SK-N-SH (cell line): ENCODE measurements around the gene TNFAIP8L1. TPM values are rescaled to one million over a fixed set of nuclear protein-coding genes. Genes with fewer than 3 reads are reported as not detected.

Experiments
- CTCF ChIA-PET: fragments of 300-600, 350-600 bp; formaldehyde crosslinking; extraction: SDS; loops from one replicate; lab custom pipeline; 2021; lab: Yijun Ruan, JAX
- POLR2A ChIA-PET: fragments of 350-600 bp; sonication (Branson Sonifier 250); formaldehyde crosslinking; extraction: SDS; loops from one replicate; lab custom pipeline; 2020; ENCODE audit warnings: antibody characterized with exemption, inconsistent platforms; lab: Yijun Ruan, JAX
- DNase-seq: peaks from one replicate; pipeline ENCODE4 v3.0.0; 2012
- H2AFZ ChIP-seq: fragments of 200-600 bp; sonication (generic); 2 replicates; pipeline ENCODE4 v1.8.1; 2016; ENCODE audit warnings: antibody characterized with exemption, mild to moderate bottlenecking, low read depth
- H3F3A ChIP-seq: fragments of 200-600 bp; sonication (generic); replicated peaks from 2 replicates; pipeline ENCODE3; 2016; ENCODE audit warnings: antibody characterized with exemption, mild to moderate bottlenecking; ENCODE audit not compliant: insufficient read depth
- H3K27ac ChIP-seq, 2 experiments: fragments of 200-500 bp in 1 of 2; fragments of 200-600 bp in 1 of 2; sonication (Bioruptor generic) in 1 of 2; sonication (generic), shearing (Covaris generic) in 1 of 2; 2 replicates each; pipeline versions ENCODE4 v1.5.1 to v1.6.1; 2014 to 2016; ENCODE audit warnings: low read depth in 2 of 2, inconsistent platforms in 1 of 2, low read length in 1 of 2, mild to moderate bottlenecking in 1 of 2, mixed read lengths in 1 of 2
- H3K27me3 ChIP-seq: fragments of 200-600 bp; sonication (generic), shearing (Covaris generic); 2 replicates; pipeline ENCODE4 v1.6.1; 2016; ENCODE audit warnings: mixed run types; ENCODE audit not compliant: insufficient read depth
- H3K36me3 ChIP-seq, 2 experiments: fragments of 200-500 bp in 1 of 2; fragments of 200-600 bp in 1 of 2; sonication (Bioruptor generic) in 1 of 2; sonication (generic) in 1 of 2; replicated peaks in 1 of 2; 2 replicates each; pipeline versions ENCODE3 to v1.5.1; 2014 to 2016; ENCODE audit warnings: low read length in 1 of 2, mild to moderate bottlenecking in 1 of 2; ENCODE audit not compliant: insufficient read depth in 2 of 2, control insufficient read depth in 1 of 2
- H3K4me1 ChIP-seq, 2 experiments: fragments of 200-500 bp in 1 of 2; fragments of 200-600 bp in 1 of 2; sonication (Bioruptor generic) in 1 of 2; sonication (generic), shearing (Covaris generic) in 1 of 2; 2 replicates each; pipeline versions ENCODE4 v1.5.1 to v1.6.1; 2014 to 2016; ENCODE audit warnings: low read depth in 1 of 2, low read length in 1 of 2, mixed run types in 1 of 2; ENCODE audit not compliant: insufficient read depth in 2 of 2, control insufficient read depth in 1 of 2
- H3K4me2 ChIP-seq: fragments of 200-600 bp; sonication (generic), shearing (Covaris generic); 2 replicates; pipeline ENCODE4 v1.6.1; 2017; ENCODE audit warnings: mixed run types
- H3K4me3 ChIP-seq, 2 experiments: fragments of 200-500 bp in 1 of 2; fragments of 200-600 bp in 1 of 2; sonication (Bioruptor generic) in 1 of 2; sonication (generic), shearing (Covaris generic) in 1 of 2; 2 replicates each; pipeline versions ENCODE4 v1.5.1 to v1.8.1; 2014 to 2016; ENCODE audit warnings: low read depth in 2 of 2, inconsistent platforms in 1 of 2, low read length in 1 of 2, mild to moderate bottlenecking in 1 of 2, mixed read lengths in 1 of 2, moderate library complexity in 1 of 2
- H3K79me2 ChIP-seq: fragments of 200-600 bp; sonication (generic); 2 replicates; pipeline ENCODE4 v1.8.1; 2017; ENCODE audit warnings: mild to moderate bottlenecking; ENCODE audit not compliant: insufficient read depth
- H3K9ac ChIP-seq: fragments of 200-600 bp; sonication (generic); 2 replicates; pipeline ENCODE4 v1.6.1; 2017; ENCODE audit warnings: mixed run types
- H3K9me2 ChIP-seq: fragments of 200-600 bp; sonication (generic); 2 replicates; pipeline ENCODE4 v1.6.1; 2017; ENCODE audit warnings: mixed run types
- H3K9me3 ChIP-seq: fragments of 200-600 bp; sonication (generic); 2 replicates; pipeline ENCODE4 v1.6.1; 2017; ENCODE audit warnings: mixed run types, mild to moderate bottlenecking, moderate library complexity
- H4K20me1 ChIP-seq: fragments of 200-600 bp; sonication (generic); 2 replicates; pipeline ENCODE4 v1.6.1; 2017; ENCODE audit warnings: mild to moderate bottlenecking, mixed run types; ENCODE audit not compliant: insufficient read depth
- CHD2 ChIP-seq: fragments of 150-350 bp; IDR thresholded peaks from 2 replicates; pipeline ENCODE4 v1.6.1; 2018; ENCODE audit warnings: low read length; ENCODE audit not compliant: partially characterized antibody
- EZH2phosphoT487 ChIP-seq: fragments of 200-600 bp; sonication (generic); IDR thresholded peaks from 2 replicates; pipeline ENCODE4 v1.6.1; 2017; ENCODE audit warnings: low read depth, mixed run types, mild to moderate bottlenecking, antibody characterized with exemption, moderate library complexity, borderline replicate concordance
- FOSL2 ChIP-seq: IDR thresholded peaks from 2 replicates; pipeline ENCODE4 v1.4.0; 2012; ENCODE audit warnings: low read depth, mild to moderate bottlenecking, moderate library complexity, borderline replicate concordance
- FOXM1 ChIP-seq: IDR thresholded peaks from 2 replicates; pipeline ENCODE4 v1.4.0; 2012; ENCODE audit warnings: low read depth, mild to moderate bottlenecking
- GABPA ChIP-seq: IDR thresholded peaks from 2 replicates; pipeline ENCODE4 v1.4.0; 2012; ENCODE audit warnings: low read depth, mild to moderate bottlenecking
- GATA2 ChIP-seq: sonication (generic); formaldehyde crosslinking; IDR thresholded peaks from 2 replicates; pipeline ENCODE4 v1.5.0; 2020; ENCODE audit warnings: mild to moderate bottlenecking, missing genetic modification reagents
- IRF3 ChIP-seq: fragments of 150-350 bp; IDR thresholded peaks from 2 replicates; pipeline ENCODE4 v1.6.1; 2016; ENCODE audit warnings: mild to moderate bottlenecking, low read depth, low read length
- MEF2A ChIP-seq: IDR thresholded peaks from 2 replicates; pipeline ENCODE4 v1.4.0; 2012; ENCODE audit warnings: low read depth, borderline replicate concordance
- MXI1 ChIP-seq: IDR thresholded peaks from 2 replicates; pipeline ENCODE4 v1.6.1; 2012; ENCODE audit warnings: mild to moderate bottlenecking, low read depth, low read length, improper control_type of control experiment
- POLR2AphosphoS5 ChIP-seq: IDR thresholded peaks from 2 replicates; pipeline ENCODE4 v1.6.1; 2012; ENCODE audit warnings: low read depth, low read length
- RAD21 ChIP-seq: IDR thresholded peaks from 2 replicates; pipeline ENCODE4 v1.6.1; 2012; ENCODE audit warnings: mild to moderate bottlenecking, low read length
- REST ChIP-seq: IDR thresholded peaks from 2 replicates; pipeline ENCODE4 v1.6.1; 2012; ENCODE audit warnings: mild to moderate bottlenecking, low read depth, low read length, moderate library complexity
- RFX5 ChIP-seq: IDR thresholded peaks from 2 replicates; pipeline ENCODE4 v1.6.1; 2012; ENCODE audit warnings: mild to moderate bottlenecking, improper control_type of control experiment, low read length
- RXRA ChIP-seq: IDR thresholded peaks from 2 replicates; pipeline ENCODE4 v1.4.0; 2012; ENCODE audit warnings: low read depth, mild to moderate bottlenecking, borderline replicate concordance
- SIN3A ChIP-seq: IDR thresholded peaks from 2 replicates; pipeline ENCODE4 v1.6.1; 2012; ENCODE audit warnings: low read depth, mild to moderate bottlenecking, low read length, moderate library complexity, borderline replicate concordance
- TEAD4 ChIP-seq: IDR thresholded peaks from 2 replicates; pipeline ENCODE4 v1.4.0; 2012; ENCODE audit warnings: mild to moderate bottlenecking, borderline replicate concordance; ENCODE audit not compliant: insufficient read depth
- USF1 ChIP-seq: IDR thresholded peaks from 2 replicates; pipeline ENCODE4 v1.4.0; 2012; ENCODE audit warnings: low read depth, borderline replicate concordance
- USF2 ChIP-seq: fragments of 150-350 bp; IDR thresholded peaks from 2 replicates; pipeline ENCODE4 v1.6.1; 2017; ENCODE audit warnings: antibody characterized with exemption, low read length, low read depth, borderline replicate concordance
- YY1 ChIP-seq: IDR thresholded peaks from 2 replicates; pipeline ENCODE4 v1.4.0; 2012; ENCODE audit warnings: low read depth, mild to moderate bottlenecking
- WGBS: methylation state at CpG from one replicate; pipeline ENCODE4 v1.1.6; 2017; ENCODE audit warnings: low lambda C conversion rate; 5-methylcytosine and 5-hydroxymethylcytosine counted together
- polyA plus RNA-seq, 3 experiments: library from polyadenylated mRNA; depleted of rRNA; stranded (reverse); fragments of >200 nt; gene quantifications; 2 replicates each; pipeline ENCODE4 v1.2.3, GENCODE V29; 2012

The TNFAIP8L1 gene
- polyA plus RNA-seq, 1 of the 3 experiments (the other 2 are of a cell fraction): 6.4 TPM

DNA sequence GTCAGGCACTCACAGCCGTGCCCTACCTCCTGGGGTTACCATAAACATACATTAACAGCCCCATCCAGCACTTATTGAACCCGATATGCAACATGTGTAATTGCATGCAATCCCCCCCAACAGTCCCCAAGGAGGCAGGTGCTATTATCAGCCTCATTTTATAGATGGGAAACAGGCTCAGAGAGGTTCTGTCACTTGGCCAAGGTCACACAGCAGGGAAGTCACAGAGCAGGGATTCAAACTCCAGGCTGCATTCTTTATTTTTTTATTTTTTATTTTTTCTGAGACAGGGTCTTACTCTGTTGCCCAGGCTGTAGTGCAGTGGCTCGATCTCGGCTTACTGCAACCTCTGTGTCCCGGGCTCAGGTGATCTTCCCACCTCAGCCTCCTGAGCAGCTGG lies 38.4 kb upstream of the TNFAIP8L1 start:
- no peak overlapping the region for H3K4me2 ChIP-seq
- H2AFZ ChIP-seq: no peak overlapping the region
- H3K27ac ChIP-seq: no peak overlapping the region
- H3K9ac ChIP-seq: no peak overlapping the region
- TF ChIP-seq YY1: no peak
- TF ChIP-seq CHD2: no peak
- TF ChIP-seq, all 33 proteins: peak for 0
- no peak for DNase-seq
- no peaks in the 10 kb centered on the region for H3K79me2 ChIP-seq
- peaks cover 21% of the 10 kb centered on the region; the same call in 1 of the 2 replicates for H3K27me3 ChIP-seq
- H3K4me1 ChIP-seq: peaks cover 0 to 3% of the 10 kb centered on the region in 2 experiments; a peak in 1 of 4 replicates
- ChIA-PET CTCF (interaction anchor here (0.6 to 2.3 kb wide), 3 partner anchors 11 to 36 kb away, joined by 4 to 14 read pairs (median 5); no protein-coding TSS in a partner anchor), POLR2A (no interaction called here)
- 0% methylated on average over 5 of the region's 5 CpGs for WGBS
- no peaks in the 10 kb centered on the region for H3K9me2 ChIP-seq
- no peaks in the 10 kb centered on the region for H4K20me1 ChIP-seq
- no peaks in the 10 kb centered on the region for H3K9me3 ChIP-seq
- H3K4me3 ChIP-seq: no peak overlapping the region
- no peaks in the 10 kb centered on the region for H3K36me3 ChIP-seq
- H3F3A ChIP-seq: peaks cover 3% of the 10 kb centered on the region

GRCh38 chr19:4602173-4602788 lies 37.0 kb upstream of the TNFAIP8L1 start:
- no peak overlapping the region for H3K9ac ChIP-seq
- no peak overlapping the region for H2AFZ ChIP-seq
- no peaks in the 10 kb centered on the region for H3K79me2 ChIP-seq
- no peak for TF ChIP-seq USF1
- no peak for TF ChIP-seq RFX5
- no peak for TF ChIP-seq GABPA
- TF ChIP-seq FOSL2: no peak
- TF ChIP-seq MXI1: no peak
- no peak for TF ChIP-seq FOXM1
- TF ChIP-seq EZH2phosphoT487: no peak
- TF ChIP-seq GATA2 (CRISPR knock-in tag): no peak
- no peak for TF ChIP-seq MEF2A
- TF ChIP-seq REST: no peak
- no peak for TF ChIP-seq SIN3A
- TF ChIP-seq RXRA: no peak
- no peak for TF ChIP-seq TEAD4
- no peak for TF ChIP-seq RAD21
- no peak for TF ChIP-seq USF2
- TF ChIP-seq YY1: no peak
- TF ChIP-seq IRF3: no peak
- no peak for TF ChIP-seq POLR2AphosphoS5

More at GRCh38 chr19:4602173-4602788, 37.0 kb upstream of the TNFAIP8L1 start:
- no peak for DNase-seq
- WGBS: 48% methylated on average over 5 of the region's 5 CpGs
- Histone ChIP-seq H3F3A (no peaks in the 10 kb centered on the region), H3K9me2 (no peaks in the 10 kb centered on the region), H3K4me1 (peaks cover 0 to 5% of the 10 kb centered on the region in 2 experiments; a peak in 1 of 4 replicates), H3K27me3 (peaks cover 18% of the 10 kb centered on the region; the same call in 1 of the 2 replicates), H3K4me3 (no peak overlapping the region), H3K36me3 (no peaks in the 10 kb centered on the region), H3K9me3 (no peaks in the 10 kb centered on the region), H3K27ac (no peak overlapping the region), H3K4me2 (no peak overlapping the region), H4K20me1 (no peaks in the 10 kb centered on the region)
- ChIA-PET CTCF (no interaction called here), POLR2A (no interaction called here)
